Measurements from ENCODE around the gene MAP4K1. TPM values are rescaled to one million over a fixed set of nuclear protein-coding genes. Genes with fewer than 3 reads are reported as not detected.

Gene MAP4K1
- 6.8 and 22.6 TPM in 2 replicates for polyA plus RNA-seq (2014; cell fraction: cytosol; rRNA removed)
- polyA plus RNA-seq (2014; cell fraction: nucleus; rRNA removed), result 15.9 and 17.5 TPM in 2 replicates

- DNase-seq (ENCODE audit: low spot score), result peak; percentile 47
Observed at GRCh38 chr19:38617764-38618589, at the start of gene MAP4K1. Gene MAP4K1, minus strand, starts transcription at chr19:38617953. Its CDS starts 58 bp downstream, at chr19:38617895.

GRCh38 chr19:38666663-38667511 is 49.1 kb upstream of the MAP4K1 start:
- DNase-seq (ENCODE audit: low spot score), result no peak

GRCh38 chr19:38665950-38666662 is 48.4 kb upstream of the MAP4K1 start:
- DNase-seq (ENCODE audit: low spot score), result no peak

- no peak for DNase-seq (ENCODE audit: low spot score)
Observed at GRCh38 chr19:38665219-38665931, 47.6 kb upstream of the MAP4K1 start.

- no peak for DNase-seq (ENCODE audit: low spot score)
Observed at GRCh38 chr19:38664503-38665211, 46.9 kb upstream of the MAP4K1 start.

- no peak for DNase-seq (ENCODE audit: low spot score)
Observed at GRCh38 chr19:38663957-38664502, 46.3 kb upstream of the MAP4K1 start.

GRCh38 chr19:38663156-38663651 is 45.5 kb upstream of the MAP4K1 start:
- DNase-seq (ENCODE audit: low spot score), result no peak

GRCh38 chr19:38662537-38663155 is 44.9 kb upstream of the MAP4K1 start:
- no peak for DNase-seq (ENCODE audit: low spot score)

GRCh38 chr19:38661996-38662395 is 44.2 kb upstream of the MAP4K1 start:
- no peak for DNase-seq (ENCODE audit: low spot score)

- DNase-seq (ENCODE audit: low spot score), result no peak
Observed at GRCh38 chr19:38661136-38661535, 43.4 kb upstream of the MAP4K1 start.

- no peak for DNase-seq (ENCODE audit: low spot score)
Observed at GRCh38 chr19:38660724-38661123, 43.0 kb upstream of the MAP4K1 start.

- no peak for DNase-seq (ENCODE audit: low spot score)
Observed at GRCh38 chr19:38658462-38659306, 40.9 kb upstream of the MAP4K1 start.

GRCh38 chr19:38657633-38658222 is 40.0 kb upstream of the MAP4K1 start:
- DNase-seq (ENCODE audit: low spot score), result no peak

- DNase-seq (ENCODE audit: low spot score), result no peak
Observed at GRCh38 chr19:38656171-38656981, 38.6 kb upstream of the MAP4K1 start.

- DNase-seq (ENCODE audit: low spot score), result no peak
Observed at GRCh38 chr19:38655148-38655824, 37.5 kb upstream of the MAP4K1 start.

GRCh38 chr19:38654628-38655055 is 36.9 kb upstream of the MAP4K1 start:
- DNase-seq (ENCODE audit: low spot score), result no peak
